Measurements from ENCODE around the gene MAGED4B.
"Not testable (repeated sequence)": the region's sequence is repeated elsewhere in the genome, so short reads cannot be mapped to it uniquely, and the experiment has no call there.

Gene MAGED4B

GRCh38 chrX:52068666-52069640 is at the start of gene MAGED4B:
Gene MAGED4B, minus strand, starts transcription at chrX:52069183. Its CDS starts 1,011 bp downstream, at chrX:52068172.
- DNase-seq: not testable (repeated sequence)

GRCh38 chrX:52118262-52118661 is 49.3 kb upstream of the MAGED4B start:
- no peak for DNase-seq

GRCh38 chrX:52082578-52082977 is 13.6 kb upstream of the MAGED4B start:
- DNase-seq: no peak

GRCh38 chrX:52078131-52078530 is 9.1 kb upstream of the MAGED4B start:
- no peak for DNase-seq

- DNase-seq: not testable (repeated sequence)
These were observed 26.7 kb downstream of the MAGED4B start for GRCh38 chrX:52042288-52042687.

GRCh38 chrX:52034211-52034610 is 34.8 kb downstream of the MAGED4B start:
- no peak for DNase-seq

- no peak for DNase-seq
These were observed 37.6 kb downstream of the MAGED4B start for GRCh38 chrX:52031371-52031770.

GRCh38 chrX:52015794-52016193 is 53.2 kb downstream of the MAGED4B start:
- DNase-seq: no peak

Measured in NCI-H774 (cell line).